Activated CD8-positive, alpha-beta memory T cell treated with anti-CD3 and anti-CD28 coated beads, Interleukin-2, amount 50 U/mL, for 24 hours (primary cell): Measurements from ENCODE around the gene HMGCR.

Experiments
- DNase-seq: peaks from one replicate; pipeline ENCODE4 v3.0.0-alpha.2; 2020; ENCODE audit errors: extremely low read depth

The HMGCR gene

GRCh38 chr5:75381456-75381855 lies 44.4 kb downstream of the HMGCR start:
- no peak for DNase-seq

GRCh38 chr5:75384218-75384617 lies 47.2 kb downstream of the HMGCR start:
- DNase-seq, result no peak

GRCh38 chr5:75387806-75388205 lies 50.8 kb downstream of the HMGCR start:
- DNase-seq, result no peak

- DNase-seq, result no peak
These were observed 52.4 kb downstream of the HMGCR start for GRCh38 chr5:75389430-75389829.

GRCh38 chr5:75395277-75395676 lies 58.3 kb downstream of the HMGCR start:
- DNase-seq, result no peak

- no peak for DNase-seq
These were observed 68.3 kb downstream of the HMGCR start for GRCh38 chr5:75405296-75405695.
